ENCODE measurements around the gene EFNB2.

Gene EFNB2

DNA sequence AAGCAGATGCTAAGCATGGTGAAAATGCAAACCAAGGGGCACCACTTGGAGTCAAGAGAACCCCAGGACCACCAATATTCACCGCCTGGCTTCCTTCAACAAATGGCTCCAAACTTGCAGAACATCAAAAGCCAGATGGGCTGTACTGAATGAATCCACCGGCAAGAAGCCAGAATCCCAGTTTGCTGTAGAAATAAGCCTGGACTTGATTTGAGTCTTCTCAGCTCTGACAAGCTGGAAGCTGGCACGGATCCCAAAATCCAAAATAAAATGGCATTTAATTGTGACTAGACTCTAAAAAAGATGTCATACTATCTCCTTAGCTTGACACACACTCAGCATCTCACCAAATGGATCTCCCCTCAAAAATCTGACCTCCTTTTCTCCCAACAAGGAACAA lies 11.9 kb downstream of the EFNB2 start:
- CTCF ChIA-PET: no interaction called here
- H3K27ac Mint-ChIP-seq: no peak overlapping the region
- H3K4me3 Mint-ChIP-seq: no peak overlapping the region
- H3K36me3 Mint-ChIP-seq: no peaks in the 10 kb centered on the region
- H3K4me1 Mint-ChIP-seq: no peaks in the 10 kb centered on the region
- H3K27me3 Mint-ChIP-seq: peaks cover 15% of the 10 kb centered on the region
- H3K9me3 Mint-ChIP-seq: no peaks in the 10 kb centered on the region
- no peak for DNase-seq

- Mint-ChIP-seq H3K4me1 (no peaks in the 10 kb centered on the region), H3K27me3 (peaks cover 15% of the 10 kb centered on the region), H3K4me3 (no peak overlapping the region), H3K27ac (no peak overlapping the region), H3K9me3 (no peaks in the 10 kb centered on the region), H3K36me3 (no peaks in the 10 kb centered on the region)
- DNase-seq: no peak
- CTCF ChIA-PET: no interaction called here
Measured at GRCh38 chr13:106522898-106523525, 12.4 kb downstream of the EFNB2 start.

DNA sequence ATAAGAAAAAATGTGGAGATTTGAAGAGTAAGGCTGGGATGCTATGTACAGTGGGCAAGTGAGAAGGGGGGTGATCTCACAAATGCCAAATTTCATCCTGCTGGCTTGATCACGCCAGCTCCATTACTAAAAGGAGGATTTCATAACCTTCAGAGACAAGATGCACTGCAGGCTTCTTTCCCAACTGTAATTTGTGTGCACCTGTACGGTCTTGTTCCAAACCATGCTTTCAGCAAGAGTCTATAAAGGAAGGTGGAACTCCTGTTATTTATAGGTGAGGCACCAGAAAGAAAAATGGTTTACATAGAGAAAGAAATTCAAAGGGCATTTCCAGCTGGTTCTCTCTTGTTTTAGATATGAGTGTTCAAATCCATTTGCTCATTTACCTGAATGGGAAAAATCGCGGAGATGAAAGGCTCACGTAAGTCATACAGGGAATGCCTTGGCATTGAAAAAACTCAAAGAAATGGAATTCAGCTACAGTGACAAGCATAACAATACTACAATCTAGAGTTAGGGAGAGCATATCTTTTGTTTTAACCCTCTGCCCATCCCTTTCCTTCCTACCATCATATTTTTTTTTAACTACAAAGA lies 13.3 kb downstream of the EFNB2 start:
- Mint-ChIP-seq H3K27me3 (peaks cover 15% of the 10 kb centered on the region), H3K9me3 (no peaks in the 10 kb centered on the region), H3K4me3 (no peak overlapping the region), H3K4me1 (no peaks in the 10 kb centered on the region), H3K36me3 (no peaks in the 10 kb centered on the region), H3K27ac (no peak overlapping the region)
- CTCF ChIA-PET: no interaction called here
- DNase-seq: no peak

DNA sequence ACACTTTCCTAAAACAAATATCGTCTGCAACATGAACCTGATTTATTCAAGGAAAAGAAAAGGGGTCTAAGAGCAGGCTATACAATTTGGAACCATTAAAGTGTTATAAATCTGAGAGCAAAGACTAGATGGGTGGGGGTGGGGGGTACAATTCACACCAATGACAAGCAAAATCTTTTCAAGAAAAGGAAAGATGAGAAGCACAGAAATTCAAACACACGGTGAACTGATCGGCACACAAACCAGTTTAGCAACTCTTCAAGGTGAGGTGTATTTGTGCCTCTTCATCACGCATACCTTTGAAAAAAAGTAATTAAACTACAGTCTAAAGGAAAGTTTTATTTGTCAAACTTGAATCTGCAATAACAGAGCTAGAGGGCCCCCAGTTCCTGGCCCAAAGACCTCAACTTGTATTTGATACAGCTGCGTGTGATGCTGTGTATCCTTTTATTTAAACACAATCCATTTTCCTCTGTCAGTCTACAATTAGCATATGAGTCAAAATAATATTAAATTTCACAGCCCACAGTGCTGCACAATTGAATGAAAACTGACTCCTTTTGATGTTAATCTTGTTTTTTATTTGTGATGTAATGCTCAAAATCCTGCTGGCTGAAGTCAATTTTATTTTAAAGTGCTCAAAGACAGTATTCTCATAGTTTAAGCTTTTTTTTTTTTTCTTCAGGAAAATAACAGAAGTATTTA lies 14.2 kb downstream of the EFNB2 start:
- CTCF ChIA-PET: no interaction called here
- no peak for DNase-seq
- H3K4me1 Mint-ChIP-seq: no peaks in the 10 kb centered on the region
- no peaks in the 10 kb centered on the region for H3K36me3 Mint-ChIP-seq
- no peaks in the 10 kb centered on the region for H3K9me3 Mint-ChIP-seq
- no peak overlapping the region for H3K4me3 Mint-ChIP-seq
- H3K27ac Mint-ChIP-seq: no peak overlapping the region
- H3K27me3 Mint-ChIP-seq: peaks cover 15% of the 10 kb centered on the region

DNA sequence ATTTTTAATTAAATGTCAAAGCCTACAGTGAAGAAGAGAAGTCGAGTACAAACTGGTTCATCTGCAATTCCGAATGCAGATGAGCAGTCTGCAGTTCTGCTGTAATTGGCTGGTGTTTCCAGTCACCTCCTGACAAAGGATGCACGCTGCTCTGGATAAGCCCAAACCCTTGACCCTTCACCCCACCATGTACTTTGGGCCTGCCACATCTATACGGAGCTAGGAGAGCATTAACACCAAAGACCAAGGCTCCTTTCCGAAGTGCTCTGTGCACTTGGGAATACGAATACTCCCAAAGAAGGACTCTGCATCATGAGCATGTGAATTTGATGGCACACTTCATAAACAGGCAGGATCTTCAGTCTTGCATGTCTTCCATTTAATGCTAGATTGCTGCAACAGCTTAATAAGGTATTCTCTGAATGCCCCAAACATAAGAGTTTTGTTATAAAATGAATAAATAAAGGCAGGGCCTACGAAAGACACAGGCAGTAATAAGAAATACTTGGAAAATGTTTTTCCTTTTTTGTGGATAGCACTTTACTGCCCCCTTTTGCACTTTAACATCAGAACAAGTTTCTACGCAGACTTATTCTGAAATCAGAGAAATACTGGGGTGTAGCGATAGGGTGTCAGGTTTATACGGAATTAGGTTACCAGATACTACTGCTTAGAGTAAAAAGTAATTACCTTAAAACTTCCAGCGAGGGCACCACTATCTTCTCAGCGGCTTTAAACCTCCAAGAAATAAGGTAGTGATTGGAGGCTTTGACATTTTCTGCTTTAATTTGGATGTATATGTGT lies 15.0 kb downstream of the EFNB2 start:
- H3K9me3 Mint-ChIP-seq: no peaks in the 10 kb centered on the region
- no peak for DNase-seq

GRCh38 chr13:106518512-106518911 lies 16.9 kb downstream of the EFNB2 start:
- CTCF ChIA-PET: no interaction called here
- no peak for DNase-seq
- peaks cover 11% of the 10 kb centered on the region for H3K27me3 Mint-ChIP-seq
- no peaks in the 10 kb centered on the region for H3K9me3 Mint-ChIP-seq
- H3K4me3 Mint-ChIP-seq: no peak overlapping the region
- H3K27ac Mint-ChIP-seq: no peak overlapping the region
- no peaks in the 10 kb centered on the region for H3K36me3 Mint-ChIP-seq
- no peaks in the 10 kb centered on the region for H3K4me1 Mint-ChIP-seq

More for the DNA sequence above, 15.0 kb downstream of the EFNB2 start:
- H3K4me1 Mint-ChIP-seq: no peaks in the 10 kb centered on the region
- no peaks in the 10 kb centered on the region for H3K36me3 Mint-ChIP-seq
- CTCF ChIA-PET: no interaction called here
- H3K27ac Mint-ChIP-seq: no peak overlapping the region
- H3K27me3 Mint-ChIP-seq: peaks cover 9% of the 10 kb centered on the region
- no peak overlapping the region for H3K4me3 Mint-ChIP-seq

DNA sequence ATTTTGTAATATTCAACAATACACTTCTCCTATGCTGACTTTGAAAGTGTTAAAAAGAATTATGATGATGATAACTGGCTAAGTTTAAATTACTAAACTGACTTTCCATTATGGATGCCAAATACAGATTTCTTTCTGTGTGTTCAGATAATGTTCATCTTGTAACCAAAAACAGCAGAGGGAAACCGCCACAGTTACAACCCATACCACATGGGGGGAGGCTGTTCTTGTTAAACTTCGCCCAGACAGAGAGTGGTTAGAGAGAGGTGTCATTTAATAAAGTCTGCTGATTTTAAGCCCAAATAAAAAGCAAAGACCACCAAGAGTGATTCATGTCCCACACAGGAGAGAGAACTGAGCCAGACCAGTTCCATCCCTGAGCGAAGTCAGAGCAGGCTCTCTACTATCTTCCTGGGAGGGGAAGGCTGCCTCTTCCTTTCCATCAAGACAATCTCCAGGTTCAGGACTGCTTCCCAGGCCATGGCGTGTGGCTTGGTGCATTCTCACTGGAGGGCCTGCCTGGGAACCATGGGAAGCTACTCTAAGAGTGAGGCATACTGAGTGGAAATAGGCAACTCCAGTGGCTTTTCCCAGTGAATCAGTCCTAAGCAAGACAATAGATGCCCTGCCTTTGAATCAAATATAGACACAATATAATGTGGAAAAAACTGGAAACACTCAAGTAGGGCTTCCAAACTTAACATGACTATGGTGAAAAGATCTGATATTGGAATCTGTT lies 18.2 kb downstream of the EFNB2 start:
- DNase-seq: no peak
- no peak overlapping the region for H3K4me3 Mint-ChIP-seq
- H3K36me3 Mint-ChIP-seq: no peaks in the 10 kb centered on the region
- H3K27ac Mint-ChIP-seq: no peak overlapping the region
- H3K27me3 Mint-ChIP-seq: peaks cover 4% of the 10 kb centered on the region
- H3K9me3 Mint-ChIP-seq: no peaks in the 10 kb centered on the region
- no peaks in the 10 kb centered on the region for H3K4me1 Mint-ChIP-seq
- CTCF ChIA-PET: no interaction called here

GRCh38 chr13:106515635-106516254 lies 19.7 kb downstream of the EFNB2 start:
- Mint-ChIP-seq H3K27me3 (peaks cover 4% of the 10 kb centered on the region), H3K9me3 (no peaks in the 10 kb centered on the region), H3K4me3 (no peak overlapping the region), H3K4me1 (no peaks in the 10 kb centered on the region), H3K27ac (no peak overlapping the region), H3K36me3 (no peaks in the 10 kb centered on the region)
- CTCF ChIA-PET: no interaction called here
- no peak for DNase-seq

DNA sequence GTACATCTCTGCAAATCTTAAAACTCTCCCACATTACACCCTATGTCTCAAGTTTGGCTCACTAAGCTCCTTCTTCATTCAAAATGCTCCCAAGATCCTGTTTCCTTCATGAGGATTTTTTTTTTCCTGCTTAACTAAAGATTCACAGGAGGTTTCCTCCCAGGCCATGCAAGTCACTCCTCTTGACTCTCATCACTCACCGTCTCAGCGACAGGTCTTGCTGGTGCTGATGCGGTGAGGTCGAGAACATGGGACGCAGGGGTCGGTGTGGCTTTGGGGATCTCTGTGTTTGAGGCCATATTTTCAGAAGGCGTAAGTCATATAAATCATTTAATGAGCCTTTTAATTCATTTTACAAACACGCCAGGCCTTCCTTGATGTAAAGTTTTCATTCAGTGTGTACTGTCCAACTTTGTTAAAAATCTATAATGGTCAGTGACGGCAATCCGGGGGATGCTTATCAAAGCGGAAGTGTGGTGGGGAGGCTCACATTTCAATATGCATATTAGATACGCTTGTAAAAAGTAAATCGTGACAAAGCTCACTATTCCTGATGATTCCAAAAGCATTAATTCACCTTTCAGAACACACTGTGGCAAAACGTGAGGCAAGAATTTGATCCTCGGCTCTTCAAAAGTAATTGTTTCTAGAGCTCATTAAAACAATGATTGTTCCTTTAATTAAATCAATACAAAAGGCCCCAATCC lies 20.4 kb downstream of the EFNB2 start:
- H3K4me1 Mint-ChIP-seq: no peaks in the 10 kb centered on the region
- no peaks in the 10 kb centered on the region for H3K9me3 Mint-ChIP-seq
- CTCF ChIA-PET: no interaction called here
- H3K4me3 Mint-ChIP-seq: no peak overlapping the region
- H3K27me3 Mint-ChIP-seq: peaks cover 4% of the 10 kb centered on the region
- DNase-seq: no peak
- H3K27ac Mint-ChIP-seq: no peak overlapping the region
- no peaks in the 10 kb centered on the region for H3K36me3 Mint-ChIP-seq

GRCh38 chr13:106513025-106513983 lies 22.2 kb downstream of the EFNB2 start:
- no peaks in the 10 kb centered on the region for H3K36me3 Mint-ChIP-seq
- no peak overlapping the region for H3K27ac Mint-ChIP-seq
- H3K4me3 Mint-ChIP-seq: no peak overlapping the region
- peaks cover 4% of the 10 kb centered on the region for H3K27me3 Mint-ChIP-seq
- no peak for DNase-seq
- CTCF ChIA-PET: interaction anchor here (1.4 kb wide), 1 partner anchor 23 kb away, joined by 5 read pairs; no protein-coding TSS in a partner anchor
- H3K9me3 Mint-ChIP-seq: no peaks in the 10 kb centered on the region
- H3K4me1 Mint-ChIP-seq: no peaks in the 10 kb centered on the region

DNA sequence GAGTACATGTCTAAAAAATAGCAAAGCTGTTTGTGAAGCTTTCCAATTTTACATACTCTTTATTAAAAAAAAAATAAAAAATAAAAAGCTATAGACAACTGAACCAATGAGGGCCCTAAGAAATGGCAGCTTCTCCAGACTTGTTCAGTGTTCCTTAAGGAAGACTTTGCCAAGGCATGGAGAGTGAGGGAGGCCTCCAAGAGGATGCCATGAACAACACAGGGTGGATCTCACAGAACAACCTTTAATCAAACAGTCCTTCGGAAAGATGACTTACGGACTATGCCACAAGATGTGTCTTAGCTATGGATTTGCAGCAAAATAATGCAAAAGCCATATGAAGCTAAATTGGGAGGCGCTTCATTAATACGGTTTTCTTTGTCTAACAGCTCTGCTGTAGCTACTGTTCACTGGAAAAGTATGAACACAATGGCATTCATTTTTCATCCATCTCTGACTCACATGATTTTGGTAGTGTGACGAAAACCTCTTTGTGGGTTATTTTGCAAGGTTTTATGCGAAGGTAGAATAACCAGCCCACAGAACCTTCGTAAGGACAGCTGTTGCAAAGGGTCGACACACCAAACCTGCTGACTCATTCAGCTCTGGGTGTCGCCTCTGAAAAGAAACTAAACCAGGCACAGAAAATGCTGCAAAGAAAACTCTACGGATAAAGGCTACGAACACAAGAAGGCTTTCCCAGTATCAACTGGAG lies 27.7 kb downstream of the EFNB2 start:
- H3K4me3 Mint-ChIP-seq: no peak overlapping the region
- CTCF ChIA-PET: interaction anchor here (0.7 to 1.4 kb wide), 2 partner anchors 11 to 28 kb away, joined by 3 to 4 read pairs; partner anchors contain the start of gene EFNB2
- no peaks in the 10 kb centered on the region for H3K9me3 Mint-ChIP-seq
- H3K4me1 Mint-ChIP-seq: no peaks in the 10 kb centered on the region
- H3K27me3 Mint-ChIP-seq: peaks cover 3% of the 10 kb centered on the region
- DNase-seq: no peak
- no peaks in the 10 kb centered on the region for H3K36me3 Mint-ChIP-seq
- H3K27ac Mint-ChIP-seq: no peak overlapping the region

DNA sequence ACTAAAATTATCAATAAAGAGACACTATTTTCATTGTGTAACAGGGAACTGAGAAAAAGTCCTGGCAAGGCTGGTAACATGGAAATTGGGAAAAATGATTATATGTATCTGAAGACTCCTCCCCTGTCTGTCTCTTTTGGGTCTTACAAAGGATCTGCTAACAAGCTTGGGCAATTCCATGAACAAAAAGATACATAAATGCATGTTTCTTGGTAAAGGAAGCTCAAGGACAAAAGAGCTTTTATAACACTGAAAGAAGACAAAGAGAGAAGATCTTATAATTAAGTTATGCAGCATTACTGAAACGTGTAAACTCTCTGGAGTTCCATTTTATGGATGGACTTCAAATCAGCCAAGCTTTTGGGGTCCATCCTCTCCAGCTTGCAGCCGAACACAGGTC lies 29.2 kb downstream of the EFNB2 start:
- no peak overlapping the region for H3K27ac Mint-ChIP-seq
- CTCF ChIA-PET: interaction anchor here (1.0 kb wide), 1 partner anchor 31 kb away, joined by 3 read pairs; no protein-coding TSS in a partner anchor
- peaks cover 3% of the 10 kb centered on the region for H3K27me3 Mint-ChIP-seq
- no peaks in the 10 kb centered on the region for H3K36me3 Mint-ChIP-seq
- no peaks in the 10 kb centered on the region for H3K9me3 Mint-ChIP-seq
- H3K4me1 Mint-ChIP-seq: no peaks in the 10 kb centered on the region
- no peak for DNase-seq
- H3K4me3 Mint-ChIP-seq: no peak overlapping the region

Measured in activated naive CD4-positive, alpha-beta T cell treated with anti-CD3 and anti-CD28 coated beads, Interleukin-2, amount 10 ng/mL, durations not matched to agents 7 days and 5 days (primary cell).